ENCODE measurements around the gene YBX2.

The YBX2 gene

DNA sequence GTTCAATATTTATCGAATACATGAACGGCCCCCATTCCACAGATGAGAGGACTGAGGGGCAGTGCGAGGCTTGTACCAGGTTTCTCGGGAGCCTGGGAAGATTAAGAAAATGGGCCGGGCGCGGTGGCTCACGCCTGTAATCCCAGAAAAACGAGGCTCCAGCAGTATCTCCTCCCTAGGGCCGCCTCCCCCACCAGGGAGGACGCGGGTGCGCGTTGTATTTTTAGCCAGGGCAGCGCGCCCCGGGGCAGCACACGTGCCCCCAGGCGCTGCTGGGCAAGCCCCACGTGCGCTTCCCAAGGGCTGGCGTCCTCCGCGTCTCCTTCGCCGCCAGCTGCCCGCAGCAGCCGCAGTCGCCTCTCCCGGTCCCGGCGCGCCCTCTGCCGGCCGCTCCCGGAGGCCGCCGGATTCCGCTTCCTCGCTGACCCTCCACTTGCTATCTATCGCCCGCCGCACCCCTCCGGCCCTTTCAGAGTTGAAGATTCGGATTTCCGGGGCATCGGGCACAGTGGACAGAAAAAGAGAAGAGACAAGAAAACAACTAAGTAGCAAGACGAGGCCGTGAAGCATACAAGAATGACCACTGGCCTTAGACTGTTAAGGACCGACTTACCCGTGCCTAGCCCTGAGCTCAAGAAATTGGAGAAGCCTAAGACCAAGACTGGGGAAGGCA lies 1.9 kb upstream of the YBX2 start (continued):
- TF ChIP-seq, protein P1, sequence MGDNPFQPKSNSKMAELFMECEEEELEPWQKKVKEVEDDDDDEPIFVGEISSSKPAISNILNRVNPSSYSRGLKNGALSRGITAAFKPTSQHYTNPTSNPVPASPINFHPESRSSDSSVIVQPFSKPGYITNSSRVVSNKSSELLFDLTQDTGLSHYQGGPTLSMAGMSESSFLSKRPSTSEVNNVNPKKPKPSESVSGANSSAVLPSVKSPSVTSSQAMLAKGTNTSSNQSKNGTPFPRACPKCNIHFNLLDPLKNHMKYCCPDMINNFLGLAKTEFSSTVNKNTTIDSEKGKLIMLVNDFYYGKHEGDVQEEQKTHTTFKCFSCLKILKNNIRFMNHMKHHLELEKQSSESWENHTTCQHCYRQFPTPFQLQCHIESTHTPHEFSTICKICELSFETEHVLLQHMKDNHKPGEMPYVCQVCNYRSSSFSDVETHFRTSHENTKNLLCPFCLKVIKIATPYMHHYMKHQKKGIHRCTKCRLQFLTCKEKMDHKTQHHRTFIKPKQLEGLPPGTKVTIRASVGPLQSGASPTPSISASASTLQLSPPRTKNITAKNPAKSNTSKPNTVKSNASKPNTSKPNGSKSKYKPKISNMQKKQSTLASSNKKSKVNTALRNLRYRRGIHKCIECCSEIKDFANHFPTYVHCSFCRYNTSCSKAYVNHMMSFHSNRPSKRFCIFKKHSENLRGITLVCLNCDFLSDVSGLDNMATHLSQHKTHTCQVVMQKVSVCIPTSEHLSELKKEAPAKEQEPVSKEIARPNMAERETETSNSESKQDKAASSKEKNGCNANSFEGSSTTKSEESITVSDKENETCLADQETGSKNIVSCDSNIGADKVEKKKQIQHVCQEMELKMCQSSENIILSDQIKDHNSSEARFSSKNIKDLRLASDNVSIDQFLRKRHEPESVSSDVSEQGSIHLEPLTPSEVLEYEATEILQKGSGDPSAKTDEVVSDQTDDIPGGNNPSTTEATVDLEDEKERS (tag by site-specific recombination; IDR thresholded peaks at IDR 0.05) = no peak
- TF ChIP-seq ZNF501 (tag by site-specific recombination; IDR thresholded peaks at IDR 0.05) = 0 out of 2 replicates have a peak, but pooled peaks have one; percentile 31
- TF ChIP-seq ZNF335 (tag by site-specific recombination; conservative IDR thresholded peaks at IDR 0.05) = peak; percentile 95
- no peak for TF ChIP-seq ZBTB21 (tag by site-specific recombination; IDR thresholded peaks at IDR 0.05)
- TF ChIP-seq ZNF121 (tag by site-specific recombination; IDR thresholded peaks at IDR 0.05) = peak; percentile 45; the same call in 1 of the 2 replicates
- TF ChIP-seq, protein P2, sequence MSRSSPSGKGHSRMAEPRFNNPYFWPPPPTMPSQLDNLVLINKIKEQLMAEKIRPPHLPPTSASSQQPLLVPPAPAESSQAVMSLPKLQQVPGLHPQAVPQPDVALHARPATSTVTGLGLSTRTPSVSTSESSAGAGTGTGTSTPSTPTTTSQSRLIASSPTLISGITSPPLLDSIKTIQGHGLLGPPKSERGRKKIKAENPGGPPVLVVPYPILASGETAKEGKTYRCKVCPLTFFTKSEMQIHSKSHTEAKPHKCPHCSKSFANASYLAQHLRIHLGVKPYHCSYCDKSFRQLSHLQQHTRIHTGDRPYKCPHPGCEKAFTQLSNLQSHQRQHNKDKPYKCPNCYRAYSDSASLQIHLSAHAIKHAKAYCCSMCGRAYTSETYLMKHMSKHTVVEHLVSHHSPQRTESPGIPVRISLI (tag by site-specific recombination; IDR thresholded peaks at IDR 0.05) = no peak
- no peak for TF ChIP-seq REPIN1 (tag by site-specific recombination; IDR thresholded peaks at IDR 0.05; ENCODE audit: low read depth)
- TF ChIP-seq ZNF76 (tag by site-specific recombination; IDR thresholded peaks at IDR 0.05; ENCODE audit: borderline replicate concordance, low read depth) = peak; percentile 52; the same call in 1 of the 2 replicates
- TF ChIP-seq GFI1B (tag by site-specific recombination; IDR thresholded peaks at IDR 0.05) = no peak
- no peak for TF ChIP-seq ZBTB7A (tag by site-specific recombination; IDR thresholded peaks at IDR 0.05; ENCODE audit: low read depth)
- TF ChIP-seq, protein P3, sequence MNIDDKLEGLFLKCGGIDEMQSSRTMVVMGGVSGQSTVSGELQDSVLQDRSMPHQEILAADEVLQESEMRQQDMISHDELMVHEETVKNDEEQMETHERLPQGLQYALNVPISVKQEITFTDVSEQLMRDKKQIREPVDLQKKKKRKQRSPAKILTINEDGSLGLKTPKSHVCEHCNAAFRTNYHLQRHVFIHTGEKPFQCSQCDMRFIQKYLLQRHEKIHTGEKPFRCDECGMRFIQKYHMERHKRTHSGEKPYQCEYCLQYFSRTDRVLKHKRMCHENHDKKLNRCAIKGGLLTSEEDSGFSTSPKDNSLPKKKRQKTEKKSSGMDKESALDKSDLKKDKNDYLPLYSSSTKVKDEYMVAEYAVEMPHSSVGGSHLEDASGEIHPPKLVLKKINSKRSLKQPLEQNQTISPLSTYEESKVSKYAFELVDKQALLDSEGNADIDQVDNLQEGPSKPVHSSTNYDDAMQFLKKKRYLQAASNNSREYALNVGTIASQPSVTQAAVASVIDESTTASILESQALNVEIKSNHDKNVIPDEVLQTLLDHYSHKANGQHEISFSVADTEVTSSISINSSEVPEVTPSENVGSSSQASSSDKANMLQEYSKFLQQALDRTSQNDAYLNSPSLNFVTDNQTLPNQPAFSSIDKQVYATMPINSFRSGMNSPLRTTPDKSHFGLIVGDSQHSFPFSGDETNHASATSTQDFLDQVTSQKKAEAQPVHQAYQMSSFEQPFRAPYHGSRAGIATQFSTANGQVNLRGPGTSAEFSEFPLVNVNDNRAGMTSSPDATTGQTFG (tag by site-specific recombination; IDR thresholded peaks at IDR 0.05; ENCODE audit: borderline replicate concordance) = no peak
- TF ChIP-seq ZNF792 (tag by site-specific recombination; IDR thresholded peaks at IDR 0.05) = no peak
- TF ChIP-seq OSR2 (tag by site-specific recombination; IDR thresholded peaks at IDR 0.05) = peak; percentile 24; the same call in 1 of the 2 replicates
- TF ChIP-seq, protein P4, sequence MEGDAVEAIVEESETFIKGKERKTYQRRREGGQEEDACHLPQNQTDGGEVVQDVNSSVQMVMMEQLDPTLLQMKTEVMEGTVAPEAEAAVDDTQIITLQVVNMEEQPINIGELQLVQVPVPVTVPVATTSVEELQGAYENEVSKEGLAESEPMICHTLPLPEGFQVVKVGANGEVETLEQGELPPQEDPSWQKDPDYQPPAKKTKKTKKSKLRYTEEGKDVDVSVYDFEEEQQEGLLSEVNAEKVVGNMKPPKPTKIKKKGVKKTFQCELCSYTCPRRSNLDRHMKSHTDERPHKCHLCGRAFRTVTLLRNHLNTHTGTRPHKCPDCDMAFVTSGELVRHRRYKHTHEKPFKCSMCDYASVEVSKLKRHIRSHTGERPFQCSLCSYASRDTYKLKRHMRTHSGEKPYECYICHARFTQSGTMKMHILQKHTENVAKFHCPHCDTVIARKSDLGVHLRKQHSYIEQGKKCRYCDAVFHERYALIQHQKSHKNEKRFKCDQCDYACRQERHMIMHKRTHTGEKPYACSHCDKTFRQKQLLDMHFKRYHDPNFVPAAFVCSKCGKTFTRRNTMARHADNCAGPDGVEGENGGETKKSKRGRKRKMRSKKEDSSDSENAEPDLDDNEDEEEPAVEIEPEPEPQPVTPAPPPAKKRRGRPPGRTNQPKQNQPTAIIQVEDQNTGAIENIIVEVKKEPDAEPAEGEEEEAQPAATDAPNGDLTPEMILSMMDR (tag by site-specific recombination; IDR thresholded peaks at IDR 0.05) = peak; percentile 96
- no peak for TF ChIP-seq ZFP41 (tag by site-specific recombination; IDR thresholded peaks at IDR 0.05; ENCODE audit: borderline replicate concordance)
- TF ChIP-seq ZNF311 (tag by site-specific recombination; IDR thresholded peaks at IDR 0.05; ENCODE audit: borderline replicate concordance) = no peak
- TF ChIP-seq ZNF837 (tag by site-specific recombination; IDR thresholded peaks at IDR 0.05) = no peak
- TF ChIP-seq ZFP37 (tag by site-specific recombination; IDR thresholded peaks at IDR 0.05) = 0 out of 2 replicates have a peak, but pooled peaks have one; percentile 33
- TF ChIP-seq ZNF239 (tag by site-specific recombination; IDR thresholded peaks at IDR 0.05) = no peak
- 0 out of 2 replicates have a peak, but pooled peaks have one; percentile 39 for TF ChIP-seq ZNF324 (tag by site-specific recombination; IDR thresholded peaks at IDR 0.05)
- TF ChIP-seq ZNF658 (tag by site-specific recombination; IDR thresholded peaks at IDR 0.05) = no peak
- peak; percentile 67; the same call in 1 of the 2 replicates for TF ChIP-seq ZNF391 (tag by site-specific recombination; IDR thresholded peaks at IDR 0.05; ENCODE audit: borderline replicate concordance, low read depth)
- no peak for TF ChIP-seq ZNF548 (tag by site-specific recombination; IDR thresholded peaks at IDR 0.05)
- TF ChIP-seq ZNF626 (tag by site-specific recombination; IDR thresholded peaks at IDR 0.05) = no peak
- peak; percentile 40; the same call in 1 of the 2 replicates for TF ChIP-seq KLF9 (tag by site-specific recombination; IDR thresholded peaks at IDR 0.05; ENCODE audit: low read depth)
- TF ChIP-seq, protein P5, sequence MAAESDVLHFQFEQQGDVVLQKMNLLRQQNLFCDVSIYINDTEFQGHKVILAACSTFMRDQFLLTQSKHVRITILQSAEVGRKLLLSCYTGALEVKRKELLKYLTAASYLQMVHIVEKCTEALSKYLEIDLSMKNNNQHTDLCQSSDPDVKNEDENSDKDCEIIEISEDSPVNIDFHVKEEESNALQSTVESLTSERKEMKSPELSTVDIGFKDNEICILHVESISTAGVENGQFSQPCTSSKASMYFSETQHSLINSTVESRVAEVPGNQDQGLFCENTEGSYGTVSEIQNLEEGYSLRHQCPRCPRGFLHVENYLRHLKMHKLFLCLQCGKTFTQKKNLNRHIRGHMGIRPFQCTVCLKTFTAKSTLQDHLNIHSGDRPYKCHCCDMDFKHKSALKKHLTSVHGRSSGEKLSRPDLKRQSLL (tag by site-specific recombination; IDR thresholded peaks at IDR 0.05) = 0 out of 2 replicates have a peak, but pooled peaks have one; percentile 60
- no peak for TF ChIP-seq ZNF19 (tag by site-specific recombination; IDR thresholded peaks at IDR 0.05; ENCODE audit: low read depth)
- no peak for TF ChIP-seq ZNF274 (IDR thresholded peaks at IDR 0.05; ENCODE audit: low read length)
- TF ChIP-seq ZNF274 (tag by site-specific recombination; IDR thresholded peaks at IDR 0.05; ENCODE audit: borderline replicate concordance) = no peak
- 0 out of 2 replicates have a peak, but pooled peaks have one; percentile 22 for TF ChIP-seq ZNF366 (tag by site-specific recombination; conservative IDR thresholded peaks at IDR 0.05)

Data from HEK293 (cell line).